Measurements from ENCODE around the gene ZNF865. TPM values are rescaled to one million over a fixed set of nuclear protein-coding genes. Genes with fewer than 3 reads are reported as not detected.

ZNF865 gene
- total and polyA plus RNA-seq, 7 experiments from 2014 or later, result 0.06 to 22.7 (median 15.2) TPM

GRCh38 chr19:55660404-55660803 lies 55.0 kb downstream of the ZNF865 start:
- no peak overlapping the region for H3K4me3 Mint-ChIP-seq
- CTCF ChIA-PET, result interaction anchor here (0.5 kb wide), 1 partner anchor 1358 kb away, joined by 5 read pairs; no protein-coding TSS in a partner anchor
- Histone ChIP-seq H3K4me3 (ENCODE audit: low read length) (no peak overlapping the region), H3K36me3 (ENCODE audit: control insufficient read depth in 2 of 3, insufficient read depth in 3 of 3, low read length in 3 of 3) (peaks cover 40 to 77% (median 53%) of the 10 kb centered on the region in 3 experiments), H3K27me3 (ENCODE audit: control insufficient read depth in 2 of 2, insufficient read depth in 2 of 2, low read length in 2 of 2) (no peaks in the 10 kb centered on the region), H3K27ac (ENCODE audit: low read depth, low read length) (no peak overlapping the region), H3K9me3 (ENCODE audit: control insufficient read depth in 2 of 3, low read length in 3 of 3) (no peaks in the 10 kb centered on the region), H3K4me1 (ENCODE audit: control insufficient read depth in 2 of 2, insufficient read depth in 2 of 2, low read length in 2 of 2) (peaks cover 31 to 48% of the 10 kb centered on the region in 2 donors)
- DNase-seq (no peak), ATAC-seq (no peak)
- peaks cover 12 to 33% (median 23%) of the 10 kb centered on the region in 5 donors for H3K36me3 Mint-ChIP-seq
- H3K9me3 Mint-ChIP-seq, result no peaks in the 10 kb centered on the region
- H3K27ac Mint-ChIP-seq, result peak overlapping the region in 2 of 9 donors; percentile 2 to 72
- intact Hi-C loops (cut with micrococcal nuclease), result no loop called here
- POLR2A ChIA-PET, result no interaction called here
- peaks cover 36 to 79% (median 57%) of the 10 kb centered on the region in 7 donors for H3K4me1 Mint-ChIP-seq
- no peaks in the 10 kb centered on the region for H3K27me3 Mint-ChIP-seq

DNA sequence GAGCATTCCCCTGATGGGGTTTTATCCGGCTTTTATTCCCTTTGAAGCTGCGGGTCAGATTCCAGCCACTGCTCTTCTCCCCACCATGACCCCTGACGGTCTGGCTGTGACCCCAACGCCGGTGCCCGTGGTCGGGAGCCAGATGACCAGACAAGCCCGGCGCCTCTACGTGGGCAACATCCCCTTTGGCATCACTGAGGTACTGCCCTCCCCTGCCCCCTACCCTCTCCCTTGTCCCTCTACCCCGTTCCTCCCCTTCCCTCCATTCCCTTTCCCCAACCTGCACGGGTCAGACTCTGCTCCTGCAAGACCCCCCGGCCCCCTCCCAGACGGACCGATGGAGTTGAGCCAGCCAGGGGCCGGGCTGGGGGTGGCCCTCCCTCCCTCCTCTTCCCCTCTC lies 55.5 kb downstream of the ZNF865 start:
- Mint-ChIP-seq H3K4me1 (peaks cover 31 to 77% (median 52%) of the 10 kb centered on the region in 7 donors), H3K27me3 (no peaks in the 10 kb centered on the region), H3K4me3 (peak overlapping the region in 1 of 10 donors; percentile 68), H3K36me3 (peaks cover 12 to 30% (median 25%) of the 10 kb centered on the region in 5 donors), H3K9me3 (no peaks in the 10 kb centered on the region), H3K27ac (peak overlapping the region in 1 of 9 donors; percentile 52)
- H3K4me3 ChIP-seq (ENCODE audit: low read length), result no peak overlapping the region
- H3K4me1 ChIP-seq (ENCODE audit: control insufficient read depth in 2 of 2, insufficient read depth in 2 of 2, low read length in 2 of 2), result peaks cover 26 to 45% of the 10 kb centered on the region in 2 donors
- DNase-seq, result no peak
- CTCF ChIA-PET, result no interaction called here
- POLR2A ChIA-PET, result no interaction called here
- intact Hi-C loops (cut with micrococcal nuclease), result no loop called here
- H3K9me3 ChIP-seq (ENCODE audit: control insufficient read depth in 2 of 3, low read length in 3 of 3), result no peaks in the 10 kb centered on the region
- peaks cover 40 to 83% (median 57%) of the 10 kb centered on the region in 3 experiments for H3K36me3 ChIP-seq (ENCODE audit: control insufficient read depth in 2 of 3, insufficient read depth in 3 of 3, low read length in 3 of 3)
- H3K27me3 ChIP-seq (ENCODE audit: control insufficient read depth in 2 of 2, insufficient read depth in 2 of 2, low read length in 2 of 2), result no peaks in the 10 kb centered on the region
- no peak for ATAC-seq
- H3K27ac ChIP-seq (ENCODE audit: low read depth, low read length), result peak overlapping the region; percentile 27

- no peaks in the 10 kb centered on the region for H3K9me3 Mint-ChIP-seq
- peak overlapping the region in 3 of 9 donors; percentile 59 to 72 (median 66) for H3K27ac Mint-ChIP-seq
- POLR2A ChIA-PET, result no interaction called here
- DNase-seq, result no peak
- H3K36me3 Mint-ChIP-seq, result peaks cover 12 to 29% (median 25%) of the 10 kb centered on the region in 5 donors
- H3K27me3 ChIP-seq (ENCODE audit: control insufficient read depth in 2 of 2, insufficient read depth in 2 of 2, low read length in 2 of 2), result no peaks in the 10 kb centered on the region
- no peaks in the 10 kb centered on the region for H3K9me3 ChIP-seq (ENCODE audit: control insufficient read depth in 2 of 3, low read length in 3 of 3)
- CTCF ChIA-PET, result no interaction called here
- ATAC-seq, result no peak
- peaks cover 40 to 86% (median 63%) of the 10 kb centered on the region in 3 experiments for H3K36me3 ChIP-seq (ENCODE audit: control insufficient read depth in 2 of 3, insufficient read depth in 3 of 3, low read length in 3 of 3)
- no peaks in the 10 kb centered on the region for H3K27me3 Mint-ChIP-seq
- peaks cover 18 to 37% of the 10 kb centered on the region in 2 donors for H3K4me1 ChIP-seq (ENCODE audit: control insufficient read depth in 2 of 2, insufficient read depth in 2 of 2, low read length in 2 of 2)
- peaks cover 23 to 74% (median 50%) of the 10 kb centered on the region in 7 donors for H3K4me1 Mint-ChIP-seq
- no peak overlapping the region for H3K4me3 ChIP-seq (ENCODE audit: low read length)
- H3K4me3 Mint-ChIP-seq, result peak overlapping the region in 1 of 10 donors; percentile 68
- intact Hi-C loops (cut with micrococcal nuclease), result no loop called here
- H3K27ac ChIP-seq (ENCODE audit: low read depth, low read length), result no peak overlapping the region
Observed at GRCh38 chr19:55661826-55662225, 56.4 kb downstream of the ZNF865 start.

GRCh38 chr19:55663846-55664536 lies 58.5 kb downstream of the ZNF865 start:
- intact Hi-C loops (cut with micrococcal nuclease), result no loop called here
- Histone ChIP-seq H3K27me3 (ENCODE audit: control insufficient read depth in 2 of 2, insufficient read depth in 2 of 2, low read length in 2 of 2) (no peaks in the 10 kb centered on the region), H3K36me3 (ENCODE audit: control insufficient read depth in 2 of 3, insufficient read depth in 3 of 3, low read length in 3 of 3) (peaks cover 47 to 98% (median 73%) of the 10 kb centered on the region in 3 experiments), H3K4me1 (ENCODE audit: control insufficient read depth in 2 of 2, insufficient read depth in 2 of 2, low read length in 2 of 2) (peaks cover under 1 to 16% of the 10 kb centered on the region in 2 donors), H3K4me3 (ENCODE audit: low read length) (no peak overlapping the region), H3K27ac (ENCODE audit: low read depth, low read length) (no peak overlapping the region), H3K9me3 (ENCODE audit: control insufficient read depth in 2 of 3, low read length in 3 of 3) (no peaks in the 10 kb centered on the region)
- Mint-ChIP-seq H3K27me3 (no peaks in the 10 kb centered on the region), H3K36me3 (peaks cover 12 to 32% (median 19%) of the 10 kb centered on the region in 5 donors), H3K4me3 (no peak overlapping the region), H3K9me3 (no peaks in the 10 kb centered on the region), H3K27ac (peak overlapping the region in 3 of 9 donors; percentile 1 to 72 (median 55)), H3K4me1 (peaks cover 10 to 61% (median 36%) of the 10 kb centered on the region in 7 donors)
- ATAC-seq, result no peak
- DNase-seq, result no peak
- ChIA-PET CTCF (no interaction called here), POLR2A (interaction anchor here (1.4 kb wide), 1 partner anchor 10 kb away, joined by 4 read pairs; no protein-coding TSS in a partner anchor)

GRCh38 chr19:55666343-55667005 lies 61.0 kb downstream of the ZNF865 start:
- Histone ChIP-seq H3K4me1 (ENCODE audit: control insufficient read depth in 2 of 2, insufficient read depth in 2 of 2, low read length in 2 of 2) (peaks cover 4 to 16% of the 10 kb centered on the region in 2 donors), H3K27me3 (ENCODE audit: control insufficient read depth in 2 of 2, insufficient read depth in 2 of 2, low read length in 2 of 2) (no peaks in the 10 kb centered on the region), H3K36me3 (ENCODE audit: control insufficient read depth in 2 of 3, insufficient read depth in 3 of 3, low read length in 3 of 3) (peaks cover 35 to 98% (median 62%) of the 10 kb centered on the region in 3 experiments), H3K9me3 (ENCODE audit: control insufficient read depth in 2 of 3, low read length in 3 of 3) (no peaks in the 10 kb centered on the region), H3K4me3 (ENCODE audit: low read length) (no peak overlapping the region), H3K27ac (ENCODE audit: low read depth, low read length) (peak overlapping the region; percentile 34)
- Mint-ChIP-seq H3K4me1 (peaks cover 10 to 60% (median 36%) of the 10 kb centered on the region in 7 donors), H3K36me3 (peaks cover 12 to 34% (median 18%) of the 10 kb centered on the region in 5 donors), H3K9me3 (no peaks in the 10 kb centered on the region), H3K27me3 (no peaks in the 10 kb centered on the region), H3K4me3 (no peak overlapping the region), H3K27ac (peak overlapping the region in 1 of 9 donors; percentile 71)
- intact Hi-C loops (cut with micrococcal nuclease), result no loop called here
- CTCF ChIA-PET, result interaction anchor here (0.6 kb wide), 1 partner anchor 8 kb away, joined by 3 read pairs; no protein-coding TSS in a partner anchor
- no peak for DNase-seq
- ATAC-seq, result no peak
- POLR2A ChIA-PET, result no interaction called here

All from naive thymus-derived CD4-positive, alpha-beta T cell (primary cell).